Measurements from ENCODE around the gene MBP.

GRCh38 chr18:76994086-76994654 is 138.4 kb downstream of the MBP start:
- no peak for TF ChIP-seq EP300 (IDR thresholded peaks at IDR 0.05; ENCODE audit: borderline replicate concordance)
- TF ChIP-seq TEAD4 (IDR thresholded peaks at IDR 0.05) = no peak
- no peak for TF ChIP-seq TAF1 (IDR thresholded peaks at IDR 0.05; ENCODE audit: low read depth)
- no peak for TF ChIP-seq ZBTB7A (IDR thresholded peaks at IDR 0.05; ENCODE audit: low read depth)
- TF ChIP-seq, protein P1, sequence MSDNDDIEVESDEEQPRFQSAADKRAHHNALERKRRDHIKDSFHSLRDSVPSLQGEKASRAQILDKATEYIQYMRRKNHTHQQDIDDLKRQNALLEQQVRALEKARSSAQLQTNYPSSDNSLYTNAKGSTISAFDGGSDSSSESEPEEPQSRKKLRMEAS (IDR thresholded peaks at IDR 0.05) = no peak
- TF ChIP-seq CEBPB (IDR thresholded peaks at IDR 0.05) = no peak
- TF ChIP-seq CREB1 (IDR thresholded peaks at IDR 0.05; ENCODE audit: low read depth) = no peak
- TF ChIP-seq NFIC (IDR thresholded peaks at IDR 0.05) = no peak
